NCI-H2107 treated with DMSO at 0.1 percent for 48 hours (cell line): ENCODE measurements around the gene TGFBR1.
A peak's percentile ranks its signal among the peaks of the same experiment; 100 is the strongest.

Source experiments
- DNase-seq: peaks from one replicate; lab custom pipeline; 2025; ENCODE audit not compliant: unreplicated experiment; lab: John Stamatoyannopoulos, UW

Gene TGFBR1

GRCh38 chr9:99104459-99105151 lies at the start of gene TGFBR1:
TSS of gene TGFBR1 (plus strand) at chr9:99105113. CDS start at chr9:99105206, 93 bp downstream.
- DNase-seq, result peak; percentile 62

DNA sequence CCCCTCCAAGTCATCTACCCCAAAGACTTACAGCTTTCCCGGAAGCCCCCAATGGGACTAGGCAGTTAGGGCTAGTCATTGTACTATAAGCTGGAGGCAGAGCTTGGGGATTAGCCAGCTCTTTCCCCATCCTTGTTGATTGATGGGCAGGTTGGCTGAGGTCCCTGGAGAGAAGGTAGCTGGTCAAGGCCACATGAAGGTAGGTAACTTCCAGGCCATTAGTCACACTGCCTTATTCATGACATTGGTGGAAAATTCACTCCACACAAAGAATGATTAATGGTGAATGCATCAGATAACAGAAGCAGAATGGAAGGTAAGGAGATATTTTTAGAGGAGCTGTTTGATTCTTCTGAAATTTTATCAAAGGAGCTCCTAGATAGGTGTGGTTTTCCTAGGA lies 49.5 kb upstream of the TGFBR1 start:
- DNase-seq, result no peak

DNA sequence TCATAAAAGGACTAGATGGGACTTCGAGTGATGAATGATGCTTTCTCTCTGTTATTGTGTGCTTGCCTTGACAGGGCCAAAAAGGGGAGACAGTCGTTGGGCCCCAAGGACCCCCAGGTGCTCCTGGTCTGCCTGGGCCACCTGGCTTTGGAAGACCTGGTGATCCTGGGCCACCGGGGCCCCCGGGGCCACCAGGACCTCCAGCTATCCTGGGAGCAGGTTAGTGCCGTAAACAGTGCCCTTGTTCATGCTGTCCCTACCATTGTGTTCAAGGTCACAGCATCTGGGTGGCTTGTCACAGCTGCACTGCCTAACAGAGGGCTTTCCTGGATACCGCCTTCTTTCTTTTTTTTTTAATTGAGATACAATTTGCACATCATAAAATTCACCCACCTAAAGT lies 48.7 kb upstream of the TGFBR1 start:
- no peak for DNase-seq

- DNase-seq, result no peak
These were observed 47.8 kb upstream of the TGFBR1 start for GRCh38 chr9:99056886-99057664.

- no peak for DNase-seq
These were observed 47.0 kb upstream of the TGFBR1 start for GRCh38 chr9:99057665-99058625.

DNA sequence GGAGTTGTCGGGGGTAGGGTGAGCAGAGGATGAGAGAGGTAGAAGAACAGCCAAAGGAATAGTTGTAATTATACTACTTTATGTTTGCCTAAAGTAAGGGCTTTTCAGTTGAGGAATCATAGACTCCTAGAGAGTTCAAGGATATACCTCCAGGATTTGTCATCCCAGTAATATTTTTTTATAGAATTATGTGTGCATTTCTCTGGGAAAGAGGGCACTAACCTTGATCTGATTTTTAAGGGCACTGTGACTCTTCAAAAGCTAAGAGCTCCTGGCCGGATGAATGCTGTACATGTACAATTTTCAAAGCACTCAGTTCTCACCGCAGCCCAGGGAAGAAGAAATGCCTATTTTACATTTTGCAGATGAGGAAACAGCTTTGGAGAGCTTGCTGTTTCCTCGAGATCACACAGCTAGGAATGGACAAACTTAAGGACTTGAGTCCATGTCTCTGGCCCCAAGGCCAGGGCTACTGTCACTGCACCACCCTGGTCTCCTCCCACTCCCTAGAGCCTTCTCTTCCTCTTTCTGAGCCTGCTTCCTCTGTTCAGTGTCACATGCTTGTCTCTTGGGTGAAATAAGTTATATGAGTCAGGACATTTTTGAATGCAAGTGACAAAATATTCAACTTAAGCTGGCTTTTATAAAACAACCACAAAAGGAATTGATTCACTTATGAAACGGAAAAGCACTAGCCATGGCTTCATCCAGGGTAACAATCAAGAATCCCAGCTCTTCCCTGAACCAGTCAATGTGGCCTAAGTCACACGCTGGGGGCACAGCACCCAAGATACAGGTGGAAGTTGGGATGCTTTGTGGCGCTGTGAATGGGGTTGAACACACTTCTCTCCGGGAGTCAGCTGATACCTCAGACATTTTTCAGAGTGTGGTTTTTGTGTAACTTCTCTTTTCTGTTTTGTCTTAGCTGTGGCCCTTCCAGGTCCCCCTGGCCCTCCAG lies 45.7 kb upstream of the TGFBR1 start:
- no peak for DNase-seq

DNA sequence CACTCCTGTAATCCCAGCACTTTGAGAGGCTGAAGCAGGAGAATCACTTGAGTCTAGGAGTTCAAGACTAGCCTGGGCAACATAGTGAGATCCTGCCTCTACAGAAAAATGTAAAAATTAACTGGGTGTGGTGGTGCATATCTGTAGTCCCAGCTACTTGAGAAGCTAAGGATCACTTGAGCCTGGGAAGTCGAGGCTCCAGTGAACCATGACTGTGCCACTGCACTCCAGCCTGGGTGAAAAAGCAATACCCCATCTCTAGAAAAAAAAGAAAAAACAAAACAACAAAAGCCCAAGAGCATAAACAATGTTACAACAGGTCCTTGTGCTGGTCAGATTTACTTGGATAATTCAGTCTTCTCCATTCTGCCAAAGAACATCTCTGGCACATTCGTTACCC lies 44.3 kb upstream of the TGFBR1 start:
- DNase-seq, result no peak

DNA sequence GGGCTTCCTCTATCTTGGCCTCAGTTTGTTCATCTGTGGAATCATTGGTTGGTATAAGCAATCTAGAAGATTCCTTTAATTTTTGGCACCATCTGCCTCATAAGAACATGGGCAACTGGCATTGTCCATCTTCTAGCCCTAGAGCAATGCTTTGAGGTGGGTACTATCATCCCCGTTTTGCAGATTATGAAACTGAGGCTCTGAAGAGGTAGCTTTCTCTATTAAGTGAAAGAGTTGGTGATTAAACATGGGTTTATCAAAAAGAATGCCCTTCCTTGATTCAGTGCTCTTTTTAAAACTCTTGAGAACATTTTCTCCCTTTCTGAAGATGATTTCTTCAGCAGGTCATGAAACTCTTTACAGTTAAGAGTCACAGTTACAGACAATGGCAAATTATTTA lies 42.4 kb upstream of the TGFBR1 start:
- no peak for DNase-seq

DNA sequence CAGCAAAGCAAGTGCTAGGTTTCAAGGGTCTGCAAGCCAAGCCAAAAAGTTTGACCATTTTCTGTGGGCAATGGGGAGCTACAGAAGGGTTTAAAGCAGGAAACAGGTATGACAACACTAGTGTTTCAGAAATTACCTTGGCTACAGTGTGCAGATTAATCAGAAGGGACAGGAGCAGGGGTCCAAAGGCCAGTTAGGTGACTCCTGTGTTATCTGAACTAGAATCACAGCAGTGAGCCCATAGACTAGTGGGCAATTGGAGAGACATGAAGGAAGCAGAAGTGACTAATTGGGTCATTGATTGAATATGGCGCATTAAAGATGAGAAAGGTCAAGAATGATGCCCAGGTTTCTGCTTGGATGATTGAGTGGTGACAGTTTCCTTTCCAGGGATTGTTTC lies 41.4 kb upstream of the TGFBR1 start:
- DNase-seq, result no peak

DNA sequence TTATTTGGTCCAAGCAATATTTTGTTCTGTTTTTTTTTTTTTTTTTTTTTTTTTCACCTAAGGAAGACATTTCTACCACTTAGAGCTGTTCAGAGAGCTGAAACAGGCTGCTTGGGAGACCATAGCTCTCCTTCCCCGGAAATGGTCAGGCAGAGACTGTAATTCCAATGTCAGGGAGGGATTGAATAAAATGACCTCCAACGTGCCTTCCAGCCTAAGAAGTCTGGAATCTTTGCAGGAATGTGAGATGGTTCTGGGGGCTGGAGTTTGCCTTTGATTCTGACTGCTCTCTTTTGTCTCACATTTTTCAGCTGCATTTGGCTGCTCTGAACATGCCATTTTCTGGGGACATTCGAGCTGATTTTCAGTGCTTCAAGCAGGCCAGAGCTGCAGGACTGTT lies 38.3 kb upstream of the TGFBR1 start:
- DNase-seq, result no peak

GRCh38 chr9:99069075-99069474 lies 35.8 kb upstream of the TGFBR1 start:
- no peak for DNase-seq

GRCh38 chr9:99069546-99069945 lies 35.4 kb upstream of the TGFBR1 start:
- DNase-seq, result no peak

DNA sequence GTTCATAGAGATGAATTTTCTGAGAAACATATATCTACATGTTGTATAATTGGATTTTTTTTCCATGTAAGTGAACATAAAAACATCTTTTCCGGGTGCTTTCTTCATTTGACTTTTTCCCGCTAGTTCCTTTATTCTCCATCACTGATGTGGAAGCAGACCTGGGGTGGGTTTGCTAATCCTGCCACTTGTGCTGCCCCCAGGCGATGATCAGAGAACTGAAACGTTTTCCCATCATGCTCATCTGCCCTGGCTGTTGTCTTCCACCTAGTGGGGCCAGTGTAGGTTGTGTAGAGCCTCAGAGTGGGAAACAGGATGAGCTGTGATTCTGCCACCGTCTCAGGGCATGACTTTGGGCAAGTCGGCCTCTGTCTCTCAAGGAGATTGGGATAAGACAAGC lies 34.2 kb upstream of the TGFBR1 start:
- DNase-seq, result no peak

- DNase-seq, result no peak
These were observed 33.4 kb upstream of the TGFBR1 start for GRCh38 chr9:99071313-99072039.

DNA sequence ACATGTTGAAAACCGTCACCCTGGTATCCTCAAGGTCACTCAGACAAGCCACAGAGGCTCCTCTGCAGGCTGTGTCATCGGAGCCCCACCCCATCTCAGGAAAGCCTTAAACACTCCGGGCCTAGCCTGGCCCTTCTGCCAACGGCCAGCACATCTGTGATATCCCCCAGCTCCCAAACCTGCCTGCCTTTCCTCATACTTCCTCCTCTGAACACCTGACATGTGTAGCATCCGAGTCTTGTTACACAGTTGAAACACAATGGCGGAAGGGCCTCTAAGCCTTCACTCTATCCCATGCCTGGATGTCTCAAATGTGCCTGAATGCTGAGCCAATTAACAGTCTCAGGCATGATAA lies 32.9 kb upstream of the TGFBR1 start:
- DNase-seq, result no peak

DNA sequence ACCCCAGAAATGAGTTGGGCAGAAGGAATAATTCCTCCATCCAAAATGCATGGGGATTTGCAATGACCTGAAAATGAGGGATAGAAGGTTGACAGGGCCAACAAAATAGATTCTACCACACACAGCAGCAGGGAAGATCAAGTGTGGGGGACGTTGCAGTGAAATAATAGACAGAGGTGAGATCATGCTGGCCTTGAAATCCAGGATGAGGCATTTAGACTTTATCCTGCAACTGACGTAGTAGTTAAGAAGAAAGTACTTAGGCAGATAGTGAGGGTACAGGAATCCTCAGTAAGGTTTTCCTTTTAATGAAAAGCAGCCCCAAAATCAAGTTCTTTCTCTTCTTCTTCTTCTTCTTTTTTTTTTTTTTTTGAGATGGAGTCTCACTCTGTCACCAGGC lies 31.6 kb upstream of the TGFBR1 start:
- DNase-seq, result no peak

DNA sequence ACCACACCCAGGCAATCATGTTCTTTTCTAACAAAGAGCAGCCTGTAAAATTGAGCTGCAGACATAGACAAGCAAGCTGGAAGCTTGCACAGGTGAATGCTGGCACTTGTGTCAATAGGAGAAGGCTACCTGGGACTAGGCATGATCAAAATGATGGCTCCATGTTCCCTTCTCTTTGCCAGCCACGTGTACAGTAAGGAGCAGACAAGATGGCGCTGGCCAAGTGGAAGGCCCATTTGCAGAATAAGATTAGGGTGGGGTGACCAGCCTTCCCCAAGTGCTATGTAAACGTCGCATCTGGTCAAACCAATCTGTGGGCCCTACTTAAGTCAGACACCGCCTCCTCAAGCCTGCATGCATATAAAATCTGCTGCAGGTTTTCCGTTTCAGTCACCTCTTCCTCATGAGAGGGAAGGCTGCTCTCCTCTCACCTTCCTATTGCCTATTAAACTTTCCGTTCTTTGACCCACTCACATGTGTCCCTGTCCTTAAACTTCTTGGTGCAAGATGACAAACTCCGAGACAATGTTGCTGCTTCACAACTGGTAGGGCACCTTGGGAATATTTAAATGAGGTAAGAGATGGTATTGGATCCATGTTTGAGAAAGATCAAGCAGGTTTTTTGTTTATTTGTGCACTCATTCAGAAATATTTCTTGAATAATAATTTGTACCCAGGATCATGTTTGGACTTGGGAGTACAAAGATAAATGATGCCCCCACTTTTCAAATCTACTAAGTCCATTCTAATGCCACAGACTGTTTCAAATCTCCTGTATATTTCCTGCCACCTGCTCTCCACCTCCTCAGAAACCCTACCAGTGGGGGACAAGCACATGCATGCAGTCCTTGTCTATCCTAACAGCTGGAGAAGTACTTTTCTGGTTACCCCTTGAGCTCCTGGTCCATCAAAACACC lies 30.7 kb upstream of the TGFBR1 start:
- no peak for DNase-seq

- DNase-seq, result no peak
These were observed 30.0 kb upstream of the TGFBR1 start for GRCh38 chr9:99074902-99075245.
